SK-N-SH treated with all-trans-retinoic acid at 6 μM for 48 hours (cell line): ENCODE results near the gene AKAP9.

ENCODE experiments used
- BACH2 ChIP-seq: fragments of 250-450 bp; sonication (Bioruptor Pico); IDR thresholded peaks from 2 replicates; pipeline ENCODE4 v1.9.0; 2021; ENCODE audit warnings: mild to moderate bottlenecking, borderline replicate concordance
- ESRRG ChIP-seq: fragments of 250-450 bp; sonication (Bioruptor Pico); IDR thresholded peaks from 2 replicates; pipeline ENCODE4 v1.6.1; 2021; ENCODE audit warnings: mild to moderate bottlenecking
- PPARA ChIP-seq: fragments of 250-450 bp; sonication (Bioruptor Pico); IDR thresholded peaks from 2 replicates; pipeline ENCODE4 v1.5.0; 2020; ENCODE audit warnings: mild to moderate bottlenecking, borderline replicate concordance
- RARB ChIP-seq: fragments of 250-450 bp; sonication (Bioruptor Pico); IDR thresholded peaks from 2 replicates; pipeline ENCODE4 v1.8.0; 2021; ENCODE audit warnings: mild to moderate bottlenecking, moderate library complexity
- TCF4 ChIP-seq: fragments of 250-450 bp; sonication (Bioruptor Pico); IDR thresholded peaks from 2 replicates; pipeline ENCODE4 v1.8.0; 2021; ENCODE audit warnings: mild to moderate bottlenecking, moderate library complexity, borderline replicate concordance
- TOX ChIP-seq: fragments of 250-450 bp; sonication (Bioruptor Pico); IDR thresholded peaks from 2 replicates; pipeline ENCODE4 v1.8.0; 2021; ENCODE audit warnings: mild to moderate bottlenecking, moderate library complexity, borderline replicate concordance
- ZC3H10 ChIP-seq: fragments of 250-450 bp; sonication (Bioruptor Pico); IDR thresholded peaks from 2 replicates; pipeline ENCODE4 v1.5.1; 2021; ENCODE audit warnings: mild to moderate bottlenecking, moderate library complexity
- ZFP3 ChIP-seq: fragments of 250-450 bp; sonication (Bioruptor Pico); IDR thresholded peaks from 2 replicates; pipeline ENCODE4 v1.5.0; 2020; ENCODE audit warnings: mild to moderate bottlenecking, moderate library complexity
- ZFP30 ChIP-seq: fragments of 450-650 bp; formaldehyde crosslinking; IDR thresholded peaks from 2 replicates; pipeline ENCODE4 v1.5.0; 2022; ENCODE audit warnings: mild to moderate bottlenecking, moderate library complexity
- TF ChIP-seq, protein P1 (sequence below): fragments of 250-450 bp; sonication (Bioruptor Pico); IDR thresholded peaks from 2 replicates; pipeline ENCODE4 v1.5.0; 2020; ENCODE audit warnings: mild to moderate bottlenecking, moderate library complexity
- TF ChIP-seq, protein P2 (sequence below): fragments of 250-450 bp; sonication (Bioruptor Pico); IDR thresholded peaks from 2 replicates; pipeline ENCODE4 v1.5.1; 2020; ENCODE audit warnings: low read depth, mild to moderate bottlenecking, moderate library complexity
- TF ChIP-seq, protein P3 (sequence below): fragments of 250-450 bp; sonication (Bioruptor Pico); IDR thresholded peaks from 2 replicates; pipeline ENCODE4 v1.8.0; 2020; ENCODE audit warnings: mild to moderate bottlenecking, moderate library complexity, borderline replicate concordance

DNA sequence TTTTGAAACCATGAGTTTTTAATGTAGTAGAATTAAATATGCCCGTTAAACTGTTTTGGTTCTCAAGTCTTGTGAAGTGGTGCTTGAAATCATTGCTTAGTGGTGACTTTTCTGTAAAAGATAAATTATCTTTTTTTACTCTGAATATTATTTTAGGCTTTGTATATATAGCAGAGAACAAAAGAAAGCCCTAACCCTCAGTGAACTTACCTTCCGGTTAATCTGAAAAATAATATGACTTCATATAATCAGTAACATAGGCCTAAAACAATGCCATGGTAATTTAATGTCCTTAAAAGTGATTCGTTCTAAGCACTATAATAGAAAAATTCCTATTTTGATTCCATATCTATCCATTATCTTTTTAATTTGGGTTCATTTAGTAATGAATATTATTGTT lies 21.8 kb downstream of the AKAP9 start:
- TF ChIP-seq TCF4 (CRISPR knock-in tag) (no peak), TOX (no peak), ESRRG (CRISPR knock-in tag) (no peak), RARB (CRISPR knock-in tag) (no peak), ZFP3 (CRISPR knock-in tag) (no peak), BACH2 (CRISPR knock-in tag) (no peak), ZFP30 (CRISPR knock-in tag) (no peak), PPARA (no peak), ZC3H10 (no peak)
- TF ChIP-seq, protein P1, sequence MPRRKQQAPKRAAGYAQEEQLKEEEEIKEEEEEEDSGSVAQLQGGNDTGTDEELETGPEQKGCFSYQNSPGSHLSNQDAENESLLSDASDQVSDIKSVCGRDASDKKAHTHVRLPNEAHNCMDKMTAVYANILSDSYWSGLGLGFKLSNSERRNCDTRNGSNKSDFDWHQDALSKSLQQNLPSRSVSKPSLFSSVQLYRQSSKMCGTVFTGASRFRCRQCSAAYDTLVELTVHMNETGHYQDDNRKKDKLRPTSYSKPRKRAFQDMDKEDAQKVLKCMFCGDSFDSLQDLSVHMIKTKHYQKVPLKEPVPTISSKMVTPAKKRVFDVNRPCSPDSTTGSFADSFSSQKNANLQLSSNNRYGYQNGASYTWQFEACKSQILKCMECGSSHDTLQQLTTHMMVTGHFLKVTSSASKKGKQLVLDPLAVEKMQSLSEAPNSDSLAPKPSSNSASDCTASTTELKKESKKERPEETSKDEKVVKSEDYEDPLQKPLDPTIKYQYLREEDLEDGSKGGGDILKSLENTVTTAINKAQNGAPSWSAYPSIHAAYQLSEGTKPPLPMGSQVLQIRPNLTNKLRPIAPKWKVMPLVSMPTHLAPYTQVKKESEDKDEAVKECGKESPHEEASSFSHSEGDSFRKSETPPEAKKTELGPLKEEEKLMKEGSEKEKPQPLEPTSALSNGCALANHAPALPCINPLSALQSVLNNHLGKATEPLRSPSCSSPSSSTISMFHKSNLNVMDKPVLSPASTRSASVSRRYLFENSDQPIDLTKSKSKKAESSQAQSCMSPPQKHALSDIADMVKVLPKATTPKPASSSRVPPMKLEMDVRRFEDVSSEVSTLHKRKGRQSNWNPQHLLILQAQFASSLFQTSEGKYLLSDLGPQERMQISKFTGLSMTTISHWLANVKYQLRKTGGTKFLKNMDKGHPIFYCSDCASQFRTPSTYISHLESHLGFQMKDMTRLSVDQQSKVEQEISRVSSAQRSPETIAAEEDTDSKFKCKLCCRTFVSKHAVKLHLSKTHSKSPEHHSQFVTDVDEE (CRISPR knock-in tag) = no peak
- TF ChIP-seq, protein P2, sequence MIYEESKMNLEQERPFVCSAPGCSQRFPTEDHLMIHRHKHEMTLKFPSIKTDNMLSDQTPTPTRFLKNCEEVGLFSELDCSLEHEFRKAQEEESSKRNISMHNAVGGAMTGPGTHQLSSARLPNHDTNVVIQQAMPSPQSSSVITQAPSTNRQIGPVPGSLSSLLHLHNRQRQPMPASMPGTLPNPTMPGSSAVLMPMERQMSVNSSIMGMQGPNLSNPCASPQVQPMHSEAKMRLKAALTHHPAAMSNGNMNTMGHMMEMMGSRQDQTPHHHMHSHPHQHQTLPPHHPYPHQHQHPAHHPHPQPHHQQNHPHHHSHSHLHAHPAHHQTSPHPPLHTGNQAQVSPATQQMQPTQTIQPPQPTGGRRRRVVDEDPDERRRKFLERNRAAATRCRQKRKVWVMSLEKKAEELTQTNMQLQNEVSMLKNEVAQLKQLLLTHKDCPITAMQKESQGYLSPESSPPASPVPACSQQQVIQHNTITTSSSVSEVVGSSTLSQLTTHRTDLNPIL (CRISPR knock-in tag) = no peak
- TF ChIP-seq, protein P3, sequence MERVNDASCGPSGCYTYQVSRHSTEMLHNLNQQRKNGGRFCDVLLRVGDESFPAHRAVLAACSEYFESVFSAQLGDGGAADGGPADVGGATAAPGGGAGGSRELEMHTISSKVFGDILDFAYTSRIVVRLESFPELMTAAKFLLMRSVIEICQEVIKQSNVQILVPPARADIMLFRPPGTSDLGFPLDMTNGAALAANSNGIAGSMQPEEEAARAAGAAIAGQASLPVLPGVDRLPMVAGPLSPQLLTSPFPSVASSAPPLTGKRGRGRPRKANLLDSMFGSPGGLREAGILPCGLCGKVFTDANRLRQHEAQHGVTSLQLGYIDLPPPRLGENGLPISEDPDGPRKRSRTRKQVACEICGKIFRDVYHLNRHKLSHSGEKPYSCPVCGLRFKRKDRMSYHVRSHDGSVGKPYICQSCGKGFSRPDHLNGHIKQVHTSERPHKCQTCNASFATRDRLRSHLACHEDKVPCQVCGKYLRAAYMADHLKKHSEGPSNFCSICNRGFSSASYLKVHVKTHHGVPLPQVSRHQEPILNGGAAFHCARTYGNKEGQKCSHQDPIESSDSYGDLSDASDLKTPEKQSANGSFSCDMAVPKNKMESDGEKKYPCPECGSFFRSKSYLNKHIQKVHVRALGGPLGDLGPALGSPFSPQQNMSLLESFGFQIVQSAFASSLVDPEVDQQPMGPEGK (CRISPR knock-in tag) = no peak
